Esophagus muscularis mucosa (tissue), 3 donors: ENCODE results near the gene LHX2.

Experiments used
- CTCF ChIP-seq, 3 experiments: fragments of 200-600 bp in 2 of 3; fragments of 450-650 bp in 1 of 3; sonication (generic) in 2 of 3; IDR thresholded peaks; one replicate each; pipeline ENCODE4 v1.5.1; 2017 to 2019; ENCODE audit warnings: antibody characterized with exemption in 3 of 3, mild to moderate bottlenecking in 2 of 3, moderate library complexity in 1 of 3
- POLR2A ChIP-seq: fragments of 450-650 bp; IDR thresholded peaks from one replicate; pipeline ENCODE4 v1.6.1; 2017; ENCODE audit warnings: antibody characterized with exemption, moderate library complexity, mild to moderate bottlenecking, low read depth

GRCh38 chr9:124008303-124008693 lies 3.3 kb upstream of the LHX2 start:
- TF ChIP-seq POLR2A (no peak), CTCF (IDR thresholded peaks at IDR 0.05) (no peak)
